B cell (primary cell): ENCODE measurements around the gene METTL21A. TPM values are rescaled to one million over a fixed set of nuclear protein-coding genes. Genes with fewer than 3 reads are reported as not detected.
A peak's percentile ranks its signal among the peaks of the same experiment; 100 is the strongest.

Experiments
- ATAC-seq: fragments of 200-7000 bp; cut with Tn5 transposase; one replicate; pipeline ENCODE4 v1.10.0; 2021; ENCODE audit warnings: low read depth, mild to moderate bottlenecking, moderate number of reproducible peaks, moderate library complexity
- CTCF ChIA-PET: fragments of 350-600 bp; sonication (Branson Sonifier 250); formaldehyde crosslinking; loops from one replicate; lab custom pipeline; 2021; ENCODE audit warnings: antibody characterized with exemption, inconsistent platforms; lab: Charles Lee
- POLR2A ChIA-PET: fragments of 350-600 bp; sonication (Branson Sonifier 250); formaldehyde crosslinking; loops from one replicate; lab custom pipeline; 2021; ENCODE audit warnings: antibody characterized with exemption; lab: Charles Lee
- DNase-seq: peaks from one replicate; pipeline ENCODE4 v3.0.0; 2013
- H2AFZ ChIP-seq: 2 replicates; pipeline ENCODE4 v1.6.1; 2012; ENCODE audit warnings: mild to moderate bottlenecking, low read depth, low read length; ENCODE audit not compliant: insufficient read depth, poor library complexity, severe bottlenecking
- H3K27ac ChIP-seq, 2 donors: 1 replicate in 1 of 2; 2 replicates in 1 of 2; pipeline ENCODE4 v1.5.1; 2012 to 2013; ENCODE audit warnings: low read length in 2 of 2, mild to moderate bottlenecking in 2 of 2, moderate library complexity in 1 of 2
- H3K27me3 ChIP-seq, 4 experiments: fragments of 200-600 bp in 1 of 4; sonication (generic) in 1 of 4; replicated peaks in 1 of 4; 1 replicate in 2 of 4; 2 replicates in 2 of 4; pipeline versions ENCODE4 v1.6.1 to v1.7.0; 2013 to 2016; ENCODE audit warnings: low read length in 3 of 4, mild to moderate bottlenecking in 2 of 4, mixed read lengths in 1 of 4, moderate library complexity in 1 of 4; ENCODE audit not compliant: insufficient read depth in 4 of 4, control insufficient read depth in 3 of 4; ENCODE audit errors: control extremely low read depth in 1 of 4
- H3K36me3 ChIP-seq, 2 experiments: replicated peaks in 1 of 2; 1 replicate in 1 of 2; 2 replicates in 1 of 2; pipeline versions ENCODE4 v1.6.1 to v1.7.1; 2013; ENCODE audit warnings: low read length in 1 of 2; ENCODE audit not compliant: insufficient read depth in 2 of 2, control insufficient read depth in 1 of 2; ENCODE audit errors: control extremely low read depth in 1 of 2, extremely low read depth in 1 of 2
- H3K4me1 ChIP-seq, 2 donors: fragments of 200-600 bp in 1 of 2; sonication (generic) in 1 of 2; 1 replicate in 1 of 2; 2 replicates in 1 of 2; pipeline versions ENCODE4 v1.5.1 to v1.6.1; 2013 to 2017; ENCODE audit warnings: low read length in 2 of 2; ENCODE audit not compliant: control insufficient read depth in 2 of 2, insufficient read depth in 2 of 2
- H3K4me2 ChIP-seq: replicated peaks from 2 replicates; pipeline ENCODE3; 2012; ENCODE audit warnings: mild to moderate bottlenecking, low read depth, low read length; ENCODE audit not compliant: poor library complexity, severe bottlenecking
- H3K4me3 ChIP-seq, 5 experiments: fragments of 200-600 bp in 1 of 5; sonication (generic) in 1 of 5; 1 replicate in 3 of 5; 2 replicates in 2 of 5; pipeline versions ENCODE4 v1.5.1 to v1.7.0; 2011 to 2016; ENCODE audit warnings: low read length in 4 of 5, mild to moderate bottlenecking in 4 of 5, low read depth in 2 of 5, control low read depth in 1 of 5, moderate library complexity in 1 of 5; ENCODE audit not compliant: insufficient read depth in 1 of 5; ENCODE audit errors: control extremely low read depth in 1 of 5, extremely low read depth in 1 of 5
- H3K79me2 ChIP-seq: fragments of 200-600 bp; sonication (generic); one replicate; pipeline ENCODE4 v1.6.0; 2016; ENCODE audit warnings: low read length; ENCODE audit not compliant: control insufficient read depth, insufficient read depth
- H3K9ac ChIP-seq: fragments of 200-600 bp; sonication (generic); 2 replicates; pipeline ENCODE4 v1.6.1; 2017; ENCODE audit warnings: mild to moderate bottlenecking, low read length, moderate library complexity
- H3K9me3 ChIP-seq, 3 donors: one replicate each; pipeline versions ENCODE4 v1.6.1 to v1.7.1; 2013; ENCODE audit warnings: low read length in 2 of 3; ENCODE audit not compliant: control insufficient read depth in 2 of 3, insufficient read depth in 1 of 3; ENCODE audit errors: control extremely low read depth in 1 of 3
- H4K20me1 ChIP-seq: 2 replicates; pipeline ENCODE4 v1.6.0; 2012; ENCODE audit warnings: mild to moderate bottlenecking, low read length; ENCODE audit not compliant: insufficient read depth, control insufficient read depth, poor library complexity, severe bottlenecking
- H3K27ac Mint-ChIP-seq: one replicate; pipeline ENCODE4 v1.8.0; 2021; ENCODE audit warnings: mixed read lengths
- H3K27me3 Mint-ChIP-seq: one replicate; pipeline ENCODE4 v1.8.0; 2021; ENCODE audit warnings: mixed read lengths
- H3K4me1 Mint-ChIP-seq: one replicate; pipeline ENCODE4 v1.8.0; 2021; ENCODE audit warnings: mixed read lengths
- H3K4me3 Mint-ChIP-seq: one replicate; pipeline ENCODE4 v1.8.0; 2021; ENCODE audit warnings: mixed read lengths
- H3K9me3 Mint-ChIP-seq: one replicate; pipeline ENCODE4 v1.8.0; 2022; ENCODE audit warnings: mixed read lengths; ENCODE audit not compliant: insufficient read depth
- EZH2 ChIP-seq: IDR thresholded peaks from 2 replicates; pipeline ENCODE4 v1.6.1; 2012; ENCODE audit warnings: borderline replicate concordance, low read depth, mild to moderate bottlenecking, moderate library complexity, low read length; ENCODE audit not compliant: insufficient read depth, poor library complexity, severe bottlenecking
- intact Hi-C: fragments of 100-400 bp; cut with micrococcal nuclease; formaldehyde crosslinking; loops from one replicate; pipeline ENCODE4 v1.10.0; 2022
- polyA plus RNA-seq: library from polyadenylated mRNA; depleted of rRNA; stranded (reverse); fragments of >200 nt; gene quantifications from 2 replicates; pipeline ENCODE4 v1.2.3, GENCODE V29; 2012
- total RNA-seq, 2 donors: library from RNA; stranded (reverse); fragments of 120-200 nt in 1 of 2; gene quantifications; 1 replicate in 1 of 2; 2 replicates in 1 of 2; pipeline versions ENCODE4 v1.2.3 to v1.2.4, GENCODE V29; 2013 to 2022
- TF ChIP-seq, protein P1 (sequence below): fragments of 200-600 bp; IDR thresholded peaks from one replicate; pipeline ENCODE4 v1.8.0; 2022; ENCODE audit warnings: antibody characterized with exemption, mild to moderate bottlenecking

Gene METTL21A
- total and polyA plus RNA-seq, 2 donors (not counting 1 experiment from before 2014, with no cell fraction given): 30.7 to 33.1 TPM

DNA sequence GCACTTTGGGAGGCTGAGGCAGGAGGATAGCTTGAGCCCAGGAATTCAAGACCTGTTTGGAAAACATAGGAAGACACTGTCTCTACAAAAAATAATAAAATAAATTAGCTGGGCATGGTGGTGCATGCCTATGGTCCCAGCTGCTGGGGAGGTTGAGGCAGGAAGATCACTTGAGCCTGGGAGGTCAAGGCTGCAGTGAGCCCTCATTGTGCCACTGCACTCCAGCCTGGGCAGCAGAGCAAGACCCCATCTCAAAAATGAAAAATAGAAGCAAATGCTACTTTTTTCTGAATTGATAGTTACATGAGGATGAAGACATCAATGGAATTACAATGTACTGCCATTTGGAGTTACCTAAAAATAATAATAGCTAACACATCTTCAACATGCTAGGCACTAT, 31.9 kb downstream of the METTL21A start:
- no peak for TF ChIP-seq EZH2
- TF ChIP-seq, protein P1, sequence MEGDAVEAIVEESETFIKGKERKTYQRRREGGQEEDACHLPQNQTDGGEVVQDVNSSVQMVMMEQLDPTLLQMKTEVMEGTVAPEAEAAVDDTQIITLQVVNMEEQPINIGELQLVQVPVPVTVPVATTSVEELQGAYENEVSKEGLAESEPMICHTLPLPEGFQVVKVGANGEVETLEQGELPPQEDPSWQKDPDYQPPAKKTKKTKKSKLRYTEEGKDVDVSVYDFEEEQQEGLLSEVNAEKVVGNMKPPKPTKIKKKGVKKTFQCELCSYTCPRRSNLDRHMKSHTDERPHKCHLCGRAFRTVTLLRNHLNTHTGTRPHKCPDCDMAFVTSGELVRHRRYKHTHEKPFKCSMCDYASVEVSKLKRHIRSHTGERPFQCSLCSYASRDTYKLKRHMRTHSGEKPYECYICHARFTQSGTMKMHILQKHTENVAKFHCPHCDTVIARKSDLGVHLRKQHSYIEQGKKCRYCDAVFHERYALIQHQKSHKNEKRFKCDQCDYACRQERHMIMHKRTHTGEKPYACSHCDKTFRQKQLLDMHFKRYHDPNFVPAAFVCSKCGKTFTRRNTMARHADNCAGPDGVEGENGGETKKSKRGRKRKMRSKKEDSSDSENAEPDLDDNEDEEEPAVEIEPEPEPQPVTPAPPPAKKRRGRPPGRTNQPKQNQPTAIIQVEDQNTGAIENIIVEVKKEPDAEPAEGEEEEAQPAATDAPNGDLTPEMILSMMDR: no peak
- Mint-ChIP-seq H3K4me1 (peaks cover 18% of the 10 kb centered on the region), H3K4me3 (no peak overlapping the region), H3K27me3 (no peaks in the 10 kb centered on the region), H3K27ac (no peak overlapping the region), H3K9me3 (peaks cover 7% of the 10 kb centered on the region)
- no peak for DNase-seq
- H3K4me3 ChIP-seq: no peak overlapping the region
- CTCF ChIA-PET: interaction anchor here (0.7 kb wide), 1 partner anchor 659 kb away, joined by 3 read pairs; no protein-coding TSS in a partner anchor
- no peak overlapping the region for H3K4me2 ChIP-seq
- POLR2A ChIA-PET: no interaction called here
- no peak for ATAC-seq
- peaks cover 6 to 55% of the 10 kb centered on the region in 2 experiments for H3K36me3 ChIP-seq
- no peak overlapping the region for H2AFZ ChIP-seq
- H4K20me1 ChIP-seq: peaks cover 11% of the 10 kb centered on the region
- H3K9ac ChIP-seq: no peak overlapping the region
- H3K27ac ChIP-seq: no peak overlapping the region
- peaks cover 5 to 6% of the 10 kb centered on the region in 2 donors for H3K4me1 ChIP-seq
- intact Hi-C loops: no loop called here
- no peaks in the 10 kb centered on the region for H3K27me3 ChIP-seq
- H3K9me3 ChIP-seq: peaks cover 1 to 18% (median 4%) of the 10 kb centered on the region in 3 donors
- peaks cover 13% of the 10 kb centered on the region for H3K79me2 ChIP-seq

DNA sequence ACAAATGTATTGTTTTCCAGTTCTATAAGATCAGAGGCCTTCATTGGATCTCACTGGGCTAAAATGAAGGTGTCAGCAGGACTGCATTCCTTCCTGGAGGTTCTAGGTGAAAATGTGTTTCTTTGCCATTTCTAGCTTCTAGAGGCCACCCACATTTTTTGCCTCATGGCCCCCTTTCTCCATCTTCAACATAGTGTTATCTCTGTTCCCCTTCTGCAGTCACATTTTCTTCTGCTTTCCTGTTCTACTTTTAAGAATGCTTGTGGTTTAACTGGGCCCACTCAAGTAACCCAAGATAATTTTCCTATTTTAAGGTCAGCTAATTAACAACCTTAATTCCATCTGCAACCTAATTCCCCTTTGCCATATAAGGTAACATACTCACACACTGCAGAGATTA, 36.1 kb downstream of the METTL21A start:
- Histone ChIP-seq H3K4me2 (no peak overlapping the region), H3K36me3 (peaks cover 0 to 59% of the 10 kb centered on the region in 2 experiments), H3K4me3 (no peak overlapping the region), H3K27ac (peak overlapping the region in 1 of 2 donors; percentile 15), H3K9me3 (peaks cover 1 to 18% (median 4%) of the 10 kb centered on the region in 3 donors), H3K79me2 (peaks cover 25% of the 10 kb centered on the region), H2AFZ (no peak overlapping the region), H3K4me1 (peaks cover 0 to under 1% of the 10 kb centered on the region in 2 donors), H3K27me3 (no peaks in the 10 kb centered on the region), H4K20me1 (no peaks in the 10 kb centered on the region), H3K9ac (no peak overlapping the region)
- peak overlapping the region; percentile 16 for H3K27ac Mint-ChIP-seq
- intact Hi-C loops: no loop called here
- H3K27me3 Mint-ChIP-seq: no peaks in the 10 kb centered on the region
- H3K9me3 Mint-ChIP-seq: peaks cover 7% of the 10 kb centered on the region
- H3K4me3 Mint-ChIP-seq: no peak overlapping the region
- DNase-seq: no peak
- TF ChIP-seq, protein P1: no peak
- no peak for TF ChIP-seq EZH2
- no peak for ATAC-seq
- ChIA-PET POLR2A (interaction anchor here (0.7 kb wide), 1 partner anchor 35 kb away, joined by 4 read pairs; no protein-coding TSS in a partner anchor), CTCF (no interaction called here)
- peaks cover 12% of the 10 kb centered on the region for H3K4me1 Mint-ChIP-seq
